Measurements from ENCODE around the gene MORF4L1. TPM values are rescaled to one million over a fixed set of nuclear protein-coding genes. Genes with fewer than 3 reads are reported as not detected.
A peak's percentile ranks its signal among the peaks of the same experiment; 100 is the strongest.

The MORF4L1 gene
- total RNA-seq, 4 donors from 2014 or later = 149 to 330 (median 235) TPM

DNA sequence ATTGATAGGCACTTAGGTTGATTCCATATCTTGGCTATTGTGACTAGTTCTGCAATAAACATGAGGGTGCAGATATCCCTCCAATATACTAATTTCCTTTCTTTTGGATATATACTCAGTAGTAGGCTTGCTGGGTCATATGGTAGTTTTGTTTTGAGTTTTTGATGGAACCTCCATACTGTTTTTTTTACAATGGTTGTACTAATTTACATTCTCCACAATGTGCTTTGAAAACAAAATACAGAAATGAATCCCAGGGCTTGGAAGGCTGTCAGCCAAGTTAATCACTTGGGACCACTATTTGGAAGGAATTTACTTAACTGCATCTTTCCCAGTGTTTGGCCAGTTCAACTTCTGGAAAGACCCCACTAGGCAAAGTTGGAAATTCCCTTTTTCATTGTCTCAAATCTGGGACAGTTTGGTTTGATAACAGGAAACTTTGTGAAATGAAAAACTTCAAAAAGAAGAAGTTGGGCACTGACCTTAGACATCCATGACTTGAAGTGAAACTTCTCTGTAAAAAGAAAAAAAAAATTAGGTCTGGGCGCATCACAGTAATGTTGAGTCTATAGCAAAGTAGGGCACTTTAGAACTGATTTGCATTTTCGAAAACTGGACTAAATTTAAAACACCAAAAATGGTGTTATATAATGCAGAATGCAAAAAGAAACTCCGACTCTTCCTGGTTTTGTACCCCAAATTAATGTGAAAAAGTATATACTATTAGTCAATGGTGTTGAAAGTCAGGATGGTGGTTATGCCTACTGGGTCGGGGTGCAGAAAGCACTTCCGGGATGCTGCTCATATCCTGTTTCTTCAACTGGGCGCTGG is 66.2 kb downstream of the MORF4L1 start:
- WGBS, 2 donors (ENCODE audit: low coverage in 1 of 2) = 67 to 78% methylated on average over 6 of the region's 6 CpGs
- DNase-seq = no peak
- no peaks in the 10 kb centered on the region for H3K27me3 ChIP-seq
- H3K4me3 ChIP-seq = no peak overlapping the region
- intact Hi-C loops (cut with DNase I; ENCODE audit: low total_unique reads) = no loop called here
- in situ Hi-C loops (cut with MboI; ENCODE audit: low pct_ligation_motif_present in 1 of 4, low pct_unique_long_range_greater_than_20kb in 1 of 4, low sequenced_read_pairs in 3 of 4) = no loop called here
- TF ChIP-seq POLR2A (IDR thresholded peaks at IDR 0.05) (no peak), CTCF (IDR thresholded peaks at IDR 0.05) (no peak), EP300 (IDR thresholded peaks at IDR 0.05; ENCODE audit: low read depth) (no peak), POLR2AphosphoS5 (IDR thresholded peaks at IDR 0.05) (no peak)
- H3K9me3 ChIP-seq = no peaks in the 10 kb centered on the region
- peaks cover 0 to 8% (median 4%) of the 10 kb centered on the region in 4 donors for H3K4me1 ChIP-seq
- no peaks in the 10 kb centered on the region for H3K36me3 ChIP-seq
- peak overlapping the region; percentile 52 to 65 (median 59) for H3K27ac ChIP-seq

DNA sequence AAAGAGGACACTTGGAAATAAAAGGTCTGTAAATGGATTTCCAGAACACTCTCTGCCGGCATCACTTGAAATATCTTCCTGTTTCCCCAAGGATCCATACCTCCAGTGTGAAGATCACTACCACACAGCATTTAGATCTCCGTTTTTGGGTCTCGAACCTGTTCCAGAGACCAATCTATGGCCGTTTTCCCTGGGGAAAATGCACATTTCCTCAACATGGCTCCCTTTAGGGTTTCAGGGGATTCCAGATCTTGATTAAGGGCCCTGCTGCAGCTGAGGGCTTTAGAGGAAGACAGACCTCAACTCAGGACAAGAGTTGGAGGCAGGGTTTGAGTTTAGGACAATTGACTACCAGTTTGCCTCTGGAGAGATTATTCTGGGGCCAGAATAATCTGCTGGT is 70.1 kb downstream of the MORF4L1 start:
- DNase-seq = no peak
- in situ Hi-C loops (cut with MboI; ENCODE audit: low pct_ligation_motif_present in 1 of 4, low pct_unique_long_range_greater_than_20kb in 1 of 4, low sequenced_read_pairs in 3 of 4) = no loop called here
- H3K4me1 ChIP-seq = peaks cover 0 to 20% (median 14%) of the 10 kb centered on the region in 4 donors
- no peaks in the 10 kb centered on the region for H3K9me3 ChIP-seq
- H3K27me3 ChIP-seq = no peaks in the 10 kb centered on the region
- TF ChIP-seq POLR2AphosphoS5 (IDR thresholded peaks at IDR 0.05) (no peak), EP300 (IDR thresholded peaks at IDR 0.05; ENCODE audit: low read depth) (no peak), CTCF (IDR thresholded peaks at IDR 0.05) (no peak), POLR2A (IDR thresholded peaks at IDR 0.05) (no peak)
- 75 to 80% methylated on average over 4 of the region's 4 CpGs for WGBS, 2 donors (ENCODE audit: low coverage in 1 of 2)
- H3K4me3 ChIP-seq = peak overlapping the region in 1 of 4 donors; percentile 61
- no peak overlapping the region for H3K27ac ChIP-seq
- intact Hi-C loops (cut with DNase I; ENCODE audit: low total_unique reads) = no loop called here
- H3K36me3 ChIP-seq = no peaks in the 10 kb centered on the region

GRCh38 chr15:78943692-78944091 is 71.0 kb downstream of the MORF4L1 start:
- Histone ChIP-seq H3K27ac (peak overlapping the region; percentile 64 to 76 (median 68)), H3K4me3 (peak overlapping the region in 2 of 4 donors; percentile 57 to 61), H3K4me1 (peaks cover 0 to 20% (median 14%) of the 10 kb centered on the region in 4 donors), H3K9me3 (no peaks in the 10 kb centered on the region), H3K27me3 (no peaks in the 10 kb centered on the region), H3K36me3 (no peaks in the 10 kb centered on the region)
- no peak for DNase-seq
- in situ Hi-C loops (cut with MboI; ENCODE audit: low pct_ligation_motif_present in 1 of 4, low pct_unique_long_range_greater_than_20kb in 1 of 4, low sequenced_read_pairs in 3 of 4) = no loop called here
- 72% methylated on average over 7 of the region's 7 CpGs; no CpG with 5 or more reads in 1 of the 2 donors for WGBS, 2 donors (ENCODE audit: low coverage in 1 of 2)
- TF ChIP-seq EP300 (IDR thresholded peaks at IDR 0.05; ENCODE audit: low read depth) (no peak), CTCF (IDR thresholded peaks at IDR 0.05) (no peak), POLR2A (IDR thresholded peaks at IDR 0.05) (no peak), POLR2AphosphoS5 (IDR thresholded peaks at IDR 0.05) (no peak)
- intact Hi-C loops (cut with DNase I; ENCODE audit: low total_unique reads) = no loop called here

GRCh38 chr15:78944202-78944625 is 71.5 kb downstream of the MORF4L1 start:
- H3K9me3 ChIP-seq = no peaks in the 10 kb centered on the region
- H3K27me3 ChIP-seq = no peaks in the 10 kb centered on the region
- H3K4me3 ChIP-seq = peak overlapping the region; percentile 41 to 78 (median 59)
- DNase-seq = peak; percentile 35
- 27% methylated on average over 7 of the region's 12 CpGs; no CpG with 5 or more reads in 1 of the 2 donors for WGBS, 2 donors (ENCODE audit: low coverage in 1 of 2)
- intact Hi-C loops (cut with DNase I; ENCODE audit: low total_unique reads) = no loop called here
- H3K36me3 ChIP-seq = no peaks in the 10 kb centered on the region
- H3K27ac ChIP-seq = peak overlapping the region; percentile 64 to 76 (median 68)
- in situ Hi-C loops (cut with MboI; ENCODE audit: low pct_ligation_motif_present in 1 of 4, low pct_unique_long_range_greater_than_20kb in 1 of 4, low sequenced_read_pairs in 3 of 4) = no loop called here
- TF ChIP-seq POLR2AphosphoS5 (IDR thresholded peaks at IDR 0.05) = no peak
- H3K4me1 ChIP-seq = peaks cover 0 to 20% (median 14%) of the 10 kb centered on the region in 4 donors
